ENCODE results near the gene RBMS2. TPM values are rescaled to one million over a fixed set of nuclear protein-coding genes. Genes with fewer than 3 reads are reported as not detected.
"Not testable (repeated sequence)": the region's sequence is repeated elsewhere in the genome, so short reads cannot be mapped to it uniquely, and the experiment has no call there.

Gene RBMS2
- total RNA-seq, 4 donors from 2014 or later, result 17.3 to 55.1 (median 25.2) TPM

GRCh38 chr12:56496704-56497103 is 24.9 kb upstream of the RBMS2 start:
- H3K9me3 ChIP-seq; H3K27ac ChIP-seq; intact Hi-C loops (cut with DNase I; ENCODE audit: low total_unique reads); in situ Hi-C loops (cut with MboI; ENCODE audit: low pct_ligation_motif_present in 1 of 4, low pct_unique_long_range_greater_than_20kb in 1 of 4, low sequenced_read_pairs in 3 of 4); H3K36me3 ChIP-seq; H3K27me3 ChIP-seq; H3K4me3 ChIP-seq; H3K4me1 ChIP-seq: not testable (repeated sequence)
- WGBS, 2 donors (ENCODE audit: low coverage in 1 of 2), result 0 to 13% methylated on average over 1 to 16 of the region's 17 CpGs
- peak; percentile 73 for DNase-seq
- TF ChIP-seq, protein P1, sequence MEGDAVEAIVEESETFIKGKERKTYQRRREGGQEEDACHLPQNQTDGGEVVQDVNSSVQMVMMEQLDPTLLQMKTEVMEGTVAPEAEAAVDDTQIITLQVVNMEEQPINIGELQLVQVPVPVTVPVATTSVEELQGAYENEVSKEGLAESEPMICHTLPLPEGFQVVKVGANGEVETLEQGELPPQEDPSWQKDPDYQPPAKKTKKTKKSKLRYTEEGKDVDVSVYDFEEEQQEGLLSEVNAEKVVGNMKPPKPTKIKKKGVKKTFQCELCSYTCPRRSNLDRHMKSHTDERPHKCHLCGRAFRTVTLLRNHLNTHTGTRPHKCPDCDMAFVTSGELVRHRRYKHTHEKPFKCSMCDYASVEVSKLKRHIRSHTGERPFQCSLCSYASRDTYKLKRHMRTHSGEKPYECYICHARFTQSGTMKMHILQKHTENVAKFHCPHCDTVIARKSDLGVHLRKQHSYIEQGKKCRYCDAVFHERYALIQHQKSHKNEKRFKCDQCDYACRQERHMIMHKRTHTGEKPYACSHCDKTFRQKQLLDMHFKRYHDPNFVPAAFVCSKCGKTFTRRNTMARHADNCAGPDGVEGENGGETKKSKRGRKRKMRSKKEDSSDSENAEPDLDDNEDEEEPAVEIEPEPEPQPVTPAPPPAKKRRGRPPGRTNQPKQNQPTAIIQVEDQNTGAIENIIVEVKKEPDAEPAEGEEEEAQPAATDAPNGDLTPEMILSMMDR (IDR thresholded peaks at IDR 0.05), result peak; percentile 18 to 49 (median 41)

DNA sequence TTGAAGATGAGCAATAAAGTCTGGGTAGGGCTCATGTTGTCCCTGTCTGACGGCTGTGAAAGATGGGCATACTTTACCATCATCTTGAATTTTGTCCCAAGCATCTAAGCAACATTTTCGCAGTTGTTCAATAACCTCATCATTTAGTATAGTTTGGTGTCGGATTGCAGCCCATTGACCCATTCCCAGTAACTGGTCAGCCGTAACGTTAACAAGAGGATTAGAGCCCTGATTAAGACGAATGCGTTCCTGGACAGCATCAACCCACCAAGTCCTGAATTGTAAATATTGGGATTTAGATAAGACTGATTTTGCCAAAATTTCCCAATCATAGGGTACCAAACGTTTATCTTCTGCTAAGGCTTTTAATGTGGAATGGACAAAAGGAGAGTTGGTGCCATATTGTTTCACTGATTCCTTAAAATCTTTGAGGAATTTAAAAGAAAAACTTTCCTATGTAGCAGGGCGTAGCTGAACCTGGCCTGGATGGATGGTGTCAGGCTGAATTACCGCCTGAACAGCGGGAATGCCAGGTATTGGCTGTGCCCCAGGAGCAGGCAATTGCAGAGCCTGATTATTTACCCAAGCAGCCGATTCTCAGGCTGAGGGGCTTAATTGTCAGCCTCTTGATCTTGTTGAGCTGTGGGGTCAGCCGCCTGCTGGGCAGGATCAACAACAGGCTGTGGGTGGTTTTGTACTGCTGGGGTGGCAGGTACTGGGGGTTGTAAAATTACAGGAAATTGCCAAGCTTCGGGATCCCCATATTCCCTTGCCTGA is 23.3 kb upstream of the RBMS2 start:
- H3K36me3 ChIP-seq; H3K4me3 ChIP-seq; intact Hi-C loops (cut with DNase I; ENCODE audit: low total_unique reads); H3K9me3 ChIP-seq; DNase-seq; in situ Hi-C loops (cut with MboI; ENCODE audit: low pct_ligation_motif_present in 1 of 4, low pct_unique_long_range_greater_than_20kb in 1 of 4, low sequenced_read_pairs in 3 of 4); H3K27me3 ChIP-seq; H3K4me1 ChIP-seq; H3K27ac ChIP-seq: not testable (repeated sequence)
- WGBS, 2 donors (ENCODE audit: low coverage in 1 of 2), result 58 to 83% methylated on average over 5 to 14 of the region's 14 CpGs

DNA sequence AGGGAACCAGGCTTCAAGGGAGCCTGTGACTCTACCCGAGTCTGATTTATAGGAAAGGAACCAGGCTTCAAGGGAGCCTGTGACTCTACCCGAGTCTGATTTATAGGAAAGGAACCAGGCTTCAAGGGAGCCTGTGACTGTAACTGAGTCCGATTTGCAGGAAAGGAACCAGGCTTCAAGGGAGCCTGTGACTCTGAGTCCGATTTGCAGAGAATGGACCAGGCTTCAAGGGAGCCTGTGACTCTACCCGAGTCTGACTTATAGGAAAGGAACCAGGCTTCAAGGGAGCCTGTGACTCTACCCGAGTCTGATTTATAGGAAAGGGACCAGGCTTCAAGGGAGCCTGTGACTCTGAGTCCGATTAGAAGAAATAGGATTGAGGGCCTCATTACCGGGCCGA is 22.2 kb upstream of the RBMS2 start:
- H3K4me1 ChIP-seq; H3K9me3 ChIP-seq; H3K27me3 ChIP-seq; H3K36me3 ChIP-seq; H3K4me3 ChIP-seq; H3K27ac ChIP-seq; in situ Hi-C loops (cut with MboI; ENCODE audit: low pct_ligation_motif_present in 1 of 4, low pct_unique_long_range_greater_than_20kb in 1 of 4, low sequenced_read_pairs in 3 of 4); intact Hi-C loops (cut with DNase I; ENCODE audit: low total_unique reads); DNase-seq: not testable (repeated sequence)
- 84% methylated on average over 9 of the region's 9 CpGs; no CpG with 5 or more reads in 1 of the 2 donors for WGBS, 2 donors (ENCODE audit: low coverage in 1 of 2)

- intact Hi-C loops (cut with DNase I; ENCODE audit: low total_unique reads); H3K36me3 ChIP-seq; H3K27ac ChIP-seq; in situ Hi-C loops (cut with MboI; ENCODE audit: low pct_ligation_motif_present in 1 of 4, low pct_unique_long_range_greater_than_20kb in 1 of 4, low sequenced_read_pairs in 3 of 4); DNase-seq; H3K9me3 ChIP-seq; H3K4me3 ChIP-seq; H3K27me3 ChIP-seq; H3K4me1 ChIP-seq: not testable (repeated sequence)
- WGBS, 2 donors (ENCODE audit: low coverage in 1 of 2), result 84 to 88% methylated on average over 8 to 13 of the region's 13 CpGs
These were observed 21.7 kb upstream of the RBMS2 start for GRCh38 chr12:56499879-56500278.

DNA sequence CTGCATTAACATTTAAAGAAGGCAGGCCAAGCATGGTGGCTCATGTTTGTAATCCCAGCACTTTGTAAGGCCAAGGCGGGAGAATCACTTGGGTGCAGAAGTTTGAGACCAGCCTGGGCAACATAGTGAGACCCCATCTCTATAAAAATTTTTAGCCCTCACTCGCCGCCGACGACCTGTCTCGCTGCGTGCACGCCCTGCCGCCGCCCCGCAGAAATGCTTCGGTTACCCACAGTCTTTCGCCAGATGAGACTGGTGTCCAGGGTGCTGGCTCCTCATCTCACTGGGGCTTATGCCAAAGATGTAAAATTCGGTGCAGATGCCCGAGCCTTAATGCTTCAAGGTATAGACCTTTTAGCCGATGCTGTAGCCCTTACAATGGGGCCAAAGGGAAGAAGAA is 10.8 kb upstream of the RBMS2 start:
- intact Hi-C loops (cut with DNase I; ENCODE audit: low total_unique reads) (no loop called here), in situ Hi-C loops (cut with MboI; ENCODE audit: low pct_ligation_motif_present in 1 of 4, low pct_unique_long_range_greater_than_20kb in 1 of 4, low sequenced_read_pairs in 3 of 4) (loop anchor here in 2 of 4 donors (10.0 kb wide), 1 partner anchor 64 kb away; no protein-coding TSS in a partner anchor)
- Histone ChIP-seq H3K4me3 (no peak overlapping the region), H3K27ac (no peak overlapping the region), H3K4me1 (peaks cover 0 to 6% (median 0%) of the 10 kb centered on the region in 4 donors), H3K9me3 (no peaks in the 10 kb centered on the region), H3K27me3 (no peaks in the 10 kb centered on the region), H3K36me3 (no peaks in the 10 kb centered on the region)
- WGBS, 2 donors (ENCODE audit: low coverage in 1 of 2), result 81 to 92% methylated on average over 4 to 16 of the region's 16 CpGs
- no peak for DNase-seq
- TF ChIP-seq POLR2A (IDR thresholded peaks at IDR 0.05) (no peak), EP300 (IDR thresholded peaks at IDR 0.05; ENCODE audit: low read depth) (no peak), POLR2AphosphoS5 (IDR thresholded peaks at IDR 0.05) (no peak)
- TF ChIP-seq, protein P1 (IDR thresholded peaks at IDR 0.05), result no peak

- peaks cover 0 to 11% (median 0%) of the 10 kb centered on the region in 4 donors for H3K4me1 ChIP-seq
- not testable (repeated sequence) for DNase-seq, H3K36me3 ChIP-seq, H3K4me3 ChIP-seq, H3K27me3 ChIP-seq, H3K9me3 ChIP-seq, H3K27ac ChIP-seq
- 20 to 60% methylated on average over 2 to 4 of the region's 4 CpGs for WGBS, 2 donors (ENCODE audit: low coverage in 1 of 2)
- in situ Hi-C loops (cut with MboI; ENCODE audit: low pct_ligation_motif_present in 1 of 4, low pct_unique_long_range_greater_than_20kb in 1 of 4, low sequenced_read_pairs in 3 of 4), result loop anchor here in 2 of 4 donors (10.0 kb wide), 1 partner anchor 61 kb away; no protein-coding TSS in a partner anchor
- intact Hi-C loops (cut with DNase I; ENCODE audit: low total_unique reads), result loop anchor here (2.0 kb wide), 1 partner anchor 57 kb away; no protein-coding TSS in a partner anchor
These were observed 7.7 kb upstream of the RBMS2 start for GRCh38 chr12:56514014-56514318.

Data from transverse colon (tissue), 4 donors.